DOHH2 (cell line): ENCODE data around the gene URB1.

ENCODE experiments used
- H3F3A ChIP-seq: fragments of 200-600 bp; sonication (generic), shearing (Covaris generic); 2 replicates; pipeline ENCODE4 v1.6.0; 2016; ENCODE audit warnings: antibody characterized with exemption, mild to moderate bottlenecking; ENCODE audit not compliant: control insufficient read depth, insufficient read depth
- H3K27ac ChIP-seq: fragments of 200-600 bp; sonication (generic); 2 replicates; pipeline ENCODE4 v1.5.1; 2014; ENCODE audit warnings: low read depth, mild to moderate bottlenecking, low read length, moderate library complexity
- H3K27me3 ChIP-seq: fragments of 200-600 bp; sonication (generic); 2 replicates; pipeline ENCODE4 v1.6.1; 2014; ENCODE audit warnings: mild to moderate bottlenecking, low read length, mixed read lengths; ENCODE audit not compliant: control insufficient read depth
- H3K36me3 ChIP-seq: fragments of 200-600 bp; sonication (generic); 2 replicates; pipeline ENCODE4 v1.6.1; 2014; ENCODE audit warnings: mild to moderate bottlenecking, low read length, moderate library complexity, mixed read lengths; ENCODE audit not compliant: control insufficient read depth
- H3K4me1 ChIP-seq: fragments of 200-600 bp; sonication (generic); 2 replicates; pipeline ENCODE4 v1.6.1; 2014; ENCODE audit warnings: mild to moderate bottlenecking, low read length, mixed read lengths; ENCODE audit not compliant: control insufficient read depth
- H3K4me2 ChIP-seq: fragments of 200-600 bp; sonication (generic); 2 replicates; pipeline ENCODE4 v1.6.0; 2014; ENCODE audit warnings: mild to moderate bottlenecking, low read length, moderate library complexity
- H3K4me3 ChIP-seq: fragments of 200-600 bp; sonication (generic); 2 replicates; pipeline ENCODE4 v1.5.1; 2014; ENCODE audit warnings: mild to moderate bottlenecking, low read length, mixed read lengths
- H3K79me2 ChIP-seq: fragments of 200-600 bp; sonication (generic); 2 replicates; pipeline ENCODE4 v1.6.1; 2014; ENCODE audit warnings: mild to moderate bottlenecking, low read length, mixed read lengths; ENCODE audit not compliant: control insufficient read depth
- H3K9me2 ChIP-seq: fragments of 200-600 bp; sonication (generic); replicated peaks from 2 replicates; pipeline ENCODE4 v1.6.1; 2014; ENCODE audit warnings: mild to moderate bottlenecking, low read length, mixed read lengths; ENCODE audit not compliant: control insufficient read depth
- H3K9me3 ChIP-seq: fragments of 200-600 bp; sonication (generic); 2 replicates; pipeline ENCODE4 v1.6.1; 2014; ENCODE audit warnings: antibody characterized with exemption, low read length, mixed read lengths; ENCODE audit not compliant: control insufficient read depth, insufficient read depth
- H4K20me1 ChIP-seq: fragments of 200-600 bp; sonication (generic); 2 replicates; pipeline ENCODE4 v1.6.0; 2014; ENCODE audit warnings: low read depth, mild to moderate bottlenecking, antibody characterized with exemption, low read length, moderate library complexity; ENCODE audit not compliant: control insufficient read depth, insufficient read depth
- CTCF ChIP-seq: fragments of 200-600 bp; sonication (generic); IDR thresholded peaks from one replicate; pipeline ENCODE4 v1.5.1; 2014; ENCODE audit warnings: antibody characterized with exemption, mild to moderate bottlenecking, low read depth, low read length; ENCODE audit not compliant: poor library complexity, severe bottlenecking
- EZH2phosphoT487 ChIP-seq: fragments of 200-600 bp; sonication (generic); IDR thresholded peaks from 2 replicates; pipeline ENCODE4 v1.6.1; 2017; ENCODE audit warnings: borderline replicate concordance, mild to moderate bottlenecking, antibody characterized with exemption, low read length, moderate library complexity, mixed read lengths

Gene URB1

GRCh38 chr21:32346951-32347350 is 45.9 kb downstream of the URB1 start:
- Histone ChIP-seq H3K4me1 (no peaks in the 10 kb centered on the region), H3K79me2 (no peaks in the 10 kb centered on the region), H3F3A (no peaks in the 10 kb centered on the region), H3K27ac (no peak overlapping the region), H3K36me3 (peaks cover 97% of the 10 kb centered on the region), H3K9me3 (peaks cover 25% of the 10 kb centered on the region), H3K4me3 (no peak overlapping the region), H4K20me1 (no peaks in the 10 kb centered on the region), H3K27me3 (no peaks in the 10 kb centered on the region), H3K9me2 (no peaks in the 10 kb centered on the region), H3K4me2 (no peak overlapping the region)
- TF ChIP-seq EZH2phosphoT487 = no peak

DNA sequence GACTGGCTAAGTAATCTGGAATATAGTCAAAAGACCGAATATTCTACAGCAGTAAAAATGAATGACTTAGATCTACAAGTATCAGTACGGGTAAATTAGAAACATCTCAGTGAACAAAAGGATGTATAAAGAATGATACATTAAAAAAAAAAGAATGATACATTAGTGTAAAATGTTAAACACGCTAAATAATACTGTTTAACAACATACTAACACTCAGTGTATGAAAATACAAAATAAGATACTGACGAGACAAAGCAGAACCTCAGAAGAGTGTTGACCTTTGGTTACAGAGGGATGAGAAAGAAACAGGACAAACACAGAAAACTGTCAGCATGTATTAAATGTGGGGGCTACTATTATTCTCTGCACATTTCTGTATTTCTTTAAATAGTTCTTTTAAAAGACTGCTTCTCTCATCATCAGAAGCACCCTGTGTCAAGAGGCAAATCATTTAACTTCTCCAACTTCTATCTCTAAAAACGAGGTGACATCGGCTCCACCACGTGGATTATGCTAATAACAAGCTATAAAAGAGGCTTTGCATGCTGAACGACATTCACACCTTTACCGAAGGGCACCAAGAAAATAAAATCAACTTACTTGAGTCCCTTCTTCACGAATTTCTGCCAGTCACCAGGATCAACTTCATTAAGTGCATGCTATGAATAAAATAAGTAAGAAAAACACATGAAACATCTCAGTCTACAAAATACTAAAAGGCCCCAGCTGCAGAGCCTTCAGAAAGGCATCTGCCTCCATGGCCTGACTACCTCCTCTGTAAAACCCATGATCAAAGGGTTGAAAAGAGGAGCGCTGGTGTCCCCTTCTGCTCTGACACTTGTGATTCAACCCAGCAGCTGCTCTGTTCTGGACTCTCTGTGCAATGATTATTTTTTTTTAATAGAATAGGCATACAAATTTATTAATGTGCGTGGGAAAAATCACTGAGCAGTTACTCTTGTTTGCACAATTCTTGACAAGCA is 51.7 kb downstream of the URB1 start:
- TF ChIP-seq EZH2phosphoT487 (no peak), CTCF (no peak)
- H3K27ac ChIP-seq = no peak overlapping the region
- no peak overlapping the region for H3K4me2 ChIP-seq
- H3F3A ChIP-seq = no peaks in the 10 kb centered on the region
- H3K4me3 ChIP-seq = no peak overlapping the region
- peaks cover 15% of the 10 kb centered on the region for H3K9me3 ChIP-seq
- no peaks in the 10 kb centered on the region for H3K79me2 ChIP-seq
- H3K4me1 ChIP-seq = no peaks in the 10 kb centered on the region
- H3K27me3 ChIP-seq = no peaks in the 10 kb centered on the region
- H3K9me2 ChIP-seq = no peaks in the 10 kb centered on the region
- H4K20me1 ChIP-seq = no peaks in the 10 kb centered on the region
- H3K36me3 ChIP-seq = peaks cover 82% of the 10 kb centered on the region

GRCh38 chr21:32338209-32338921 is 54.4 kb downstream of the URB1 start:
- no peak overlapping the region for H3K4me2 ChIP-seq
- H3K27me3 ChIP-seq = no peaks in the 10 kb centered on the region
- H3F3A ChIP-seq = no peaks in the 10 kb centered on the region
- H3K9me3 ChIP-seq = no peaks in the 10 kb centered on the region
- H4K20me1 ChIP-seq = no peaks in the 10 kb centered on the region
- H3K4me1 ChIP-seq = peaks cover 3% of the 10 kb centered on the region
- H3K9me2 ChIP-seq = no peaks in the 10 kb centered on the region
- H3K79me2 ChIP-seq = no peaks in the 10 kb centered on the region
- TF ChIP-seq CTCF = no peak
- no peak for TF ChIP-seq EZH2phosphoT487
- no peak overlapping the region for H3K27ac ChIP-seq
- peaks cover 80% of the 10 kb centered on the region for H3K36me3 ChIP-seq
- H3K4me3 ChIP-seq = no peak overlapping the region
